Thymus (tissue), 11 donors: ENCODE measurements around the gene TMIGD2. TPM values are rescaled to one million over a fixed set of nuclear protein-coding genes. Genes with fewer than 3 reads are reported as not detected.

Source experiments
- DNase-seq, 9 donors: peaks; one replicate each; pipeline ENCODE4 v3.0.0-alpha.2; 2013; ENCODE audit warnings: low spot score in 9 of 9, low read depth in 6 of 9, missing footprints in 1 of 9
- H3K27ac ChIP-seq, 2 donors: one replicate each; pipeline ENCODE4 v1.5.1; 2013; ENCODE audit warnings: control low read depth in 1 of 2, low read depth in 1 of 2, low read length in 1 of 2, mild to moderate bottlenecking in 1 of 2, moderate library complexity in 1 of 2
- H3K27me3 ChIP-seq, 2 donors: one replicate each; pipeline ENCODE4 v1.5.1; 2013; ENCODE audit warnings: low read length in 1 of 2; ENCODE audit not compliant: control insufficient read depth in 2 of 2, insufficient read depth in 1 of 2
- H3K36me3 ChIP-seq, 2 donors: one replicate each; pipeline ENCODE4 v1.5.1; 2013; ENCODE audit warnings: low read length in 1 of 2, mild to moderate bottlenecking in 1 of 2, moderate library complexity in 1 of 2; ENCODE audit not compliant: control insufficient read depth in 2 of 2, insufficient read depth in 2 of 2
- H3K4me1 ChIP-seq, 2 donors: one replicate each; pipeline ENCODE4 v1.5.1; 2013; ENCODE audit warnings: low read length in 2 of 2; ENCODE audit not compliant: control insufficient read depth in 2 of 2, insufficient read depth in 2 of 2
- H3K4me3 ChIP-seq, 2 donors: one replicate each; pipeline ENCODE4 v1.5.1; 2013; ENCODE audit warnings: low read length in 2 of 2, control low read depth in 1 of 2, mild to moderate bottlenecking in 1 of 2
- H3K9me3 ChIP-seq, 2 donors: one replicate each; pipeline ENCODE4 v1.5.1; 2013; ENCODE audit warnings: low read length in 1 of 2, mild to moderate bottlenecking in 1 of 2; ENCODE audit not compliant: control insufficient read depth in 2 of 2, insufficient read depth in 1 of 2
- WGBS: extraction: QIAGEN DNeasy Blood & Tissue Kit; methylation state at CpG from one replicate; pipeline ENCODE4 v1.1.7; 2013; 5-methylcytosine and 5-hydroxymethylcytosine counted together
- polyA plus RNA-seq: library from polyadenylated mRNA; stranded (reverse); fragments of 200-250 nt; gene quantifications from one replicate; pipeline ENCODE4 v1.2.3, GENCODE V29; 2013
- total RNA-seq: library from RNA; stranded (reverse); fragments of 120-200 nt; gene quantifications from one replicate; pipeline ENCODE4 v1.2.4, GENCODE V29; 2013
- donor health status: healthy.

Gene TMIGD2
- total and polyA plus RNA-seq, 2 donors: 64.8 to 87.9 TPM

GRCh38 chr19:4322942-4323665, 20.9 kb upstream of the TMIGD2 start:
- no peak overlapping the region for H3K27ac ChIP-seq
- peaks cover 10 to 17% of the 10 kb centered on the region in 2 donors for H3K4me1 ChIP-seq
- no peak for DNase-seq
- peaks cover 1 to 31% of the 10 kb centered on the region in 2 donors for H3K9me3 ChIP-seq
- H3K4me3 ChIP-seq: no peak overlapping the region
- H3K36me3 ChIP-seq: no peaks in the 10 kb centered on the region
- 93% methylated on average over 37 of the region's 37 CpGs for WGBS
- H3K27me3 ChIP-seq: peaks cover 8 to 23% of the 10 kb centered on the region in 2 donors

- no peak for DNase-seq
- no peaks in the 10 kb centered on the region for H3K4me1 ChIP-seq
- no peak overlapping the region for H3K4me3 ChIP-seq
- no peaks in the 10 kb centered on the region for H3K36me3 ChIP-seq
- no peak overlapping the region for H3K27ac ChIP-seq
- WGBS: 96% methylated on average over 2 of the region's 2 CpGs
- peaks cover 0 to 2% of the 10 kb centered on the region in 2 donors for H3K27me3 ChIP-seq
- peaks cover 1 to 22% of the 10 kb centered on the region in 2 donors for H3K9me3 ChIP-seq
Measured at GRCh38 chr19:4320419-4320818, 18.2 kb upstream of the TMIGD2 start.

- Histone ChIP-seq H3K4me3 (no peak overlapping the region), H3K36me3 (no peaks in the 10 kb centered on the region), H3K4me1 (no peaks in the 10 kb centered on the region), H3K27ac (no peak overlapping the region), H3K27me3 (no peaks in the 10 kb centered on the region), H3K9me3 (peaks cover 1 to 22% of the 10 kb centered on the region in 2 donors)
- no peak for DNase-seq
- WGBS: 99% methylated on average over 2 of the region's 2 CpGs
Measured at GRCh38 chr19:4319067-4319718, 17.0 kb upstream of the TMIGD2 start.

GRCh38 chr19:4318460-4318859, 16.3 kb upstream of the TMIGD2 start:
- no peaks in the 10 kb centered on the region for H3K4me1 ChIP-seq
- WGBS: 98% methylated on average over 7 of the region's 7 CpGs

GRCh38 chr19:4316956-4317355, 14.8 kb upstream of the TMIGD2 start:
- no peaks in the 10 kb centered on the region for H3K4me1 ChIP-seq
- H3K4me3 ChIP-seq: no peak overlapping the region
- WGBS: 97% methylated on average over 9 of the region's 9 CpGs
- H3K36me3 ChIP-seq: peaks cover 0 to 2% of the 10 kb centered on the region in 2 donors
- H3K27ac ChIP-seq: peak overlapping the region in 1 of 2 donors; percentile 42
- no peaks in the 10 kb centered on the region for H3K27me3 ChIP-seq
- no peak for DNase-seq
- H3K9me3 ChIP-seq: peaks cover 1 to 22% of the 10 kb centered on the region in 2 donors

More at GRCh38 chr19:4318460-4318859, 16.3 kb upstream of the TMIGD2 start:
- no peak for DNase-seq
- Histone ChIP-seq H3K27me3 (no peaks in the 10 kb centered on the region), H3K9me3 (peaks cover 1 to 22% of the 10 kb centered on the region in 2 donors), H3K36me3 (no peaks in the 10 kb centered on the region), H3K4me3 (no peak overlapping the region), H3K27ac (no peak overlapping the region)

GRCh38 chr19:4313847-4314490, 11.8 kb upstream of the TMIGD2 start:
- 93% methylated on average over 12 of the region's 12 CpGs for WGBS
- H3K9me3 ChIP-seq: peaks cover 1 to 15% of the 10 kb centered on the region in 2 donors
- H3K27me3 ChIP-seq: no peaks in the 10 kb centered on the region
- peaks cover 0 to 6% of the 10 kb centered on the region in 2 donors for H3K36me3 ChIP-seq
- H3K4me1 ChIP-seq: no peaks in the 10 kb centered on the region
- no peak overlapping the region for H3K4me3 ChIP-seq
- H3K27ac ChIP-seq: no peak overlapping the region
- DNase-seq: no peak

GRCh38 chr19:4310247-4311121, 8.3 kb upstream of the TMIGD2 start:
- Histone ChIP-seq H3K9me3 (peaks cover 0 to 7% of the 10 kb centered on the region in 2 donors), H3K36me3 (peaks cover 0 to 6% of the 10 kb centered on the region in 2 donors), H3K27ac (no peak overlapping the region), H3K27me3 (no peaks in the 10 kb centered on the region), H3K4me3 (no peak overlapping the region), H3K4me1 (peaks cover 0 to 3% of the 10 kb centered on the region in 2 donors)
- 95% methylated on average over 22 of the region's 22 CpGs for WGBS
- DNase-seq: no peak

- DNase-seq: no peak
- Histone ChIP-seq H3K9me3 (peaks cover 0 to 2% of the 10 kb centered on the region in 2 donors), H3K4me1 (peaks cover 16 to 44% of the 10 kb centered on the region in 2 donors), H3K27me3 (no peaks in the 10 kb centered on the region), H3K27ac (no peak overlapping the region), H3K36me3 (peaks cover 0 to 4% of the 10 kb centered on the region in 2 donors), H3K4me3 (no peak overlapping the region)
- WGBS: 96% methylated on average over 16 of the region's 16 CpGs
Measured at GRCh38 chr19:4305659-4306058, 3.5 kb upstream of the TMIGD2 start.
